A673 (cell line): ENCODE measurements around the gene ZSWIM8. TPM values are rescaled to one million over a fixed set of nuclear protein-coding genes. Genes with fewer than 3 reads are reported as not detected.

Experiments
- BruUV-seq: library from RNA; stranded (reverse); fragments of 400-500 nt; replicated peaks from 2 replicates; lab custom pipeline; 2021; lab: Mats Ljungman, UMichigan
- CTCF ChIA-PET: fragments of 300-600 bp; sonication (Branson Sonifier 250); formaldehyde crosslinking; loops from one replicate; lab custom pipeline; 2022; ENCODE audit warnings: antibody characterized with exemption; lab: Charles Lee
- POLR2A ChIA-PET: fragments of 300-600 bp; sonication (Branson Sonifier 250); formaldehyde crosslinking; loops from one replicate; lab custom pipeline; 2022; ENCODE audit warnings: antibody characterized with exemption; ENCODE audit not compliant: low non-redundant PET; lab: Charles Lee
- DNase-seq: peaks from one replicate; pipeline ENCODE4 v3.0.0-alpha.2; 2015; ENCODE audit warnings: low spot score
- H3K27ac ChIP-seq: fragments of 200-600 bp; sonication (generic); 2 replicates; pipeline ENCODE4 v1.5.1; 2016; ENCODE audit warnings: mixed run types, low read depth, mild to moderate bottlenecking, mixed read lengths, antibody characterized with exemption, low read length; ENCODE audit not compliant: poor library complexity, severe bottlenecking
- H3K27me3 ChIP-seq: fragments of 200-600 bp; sonication (generic); replicated peaks from 2 replicates; pipeline ENCODE4 v1.6.1; 2017; ENCODE audit warnings: mixed run types, low read depth, mild to moderate bottlenecking, mixed read lengths, antibody characterized with exemption, low read length; ENCODE audit not compliant: insufficient read depth, poor library complexity
- H3K36me3 ChIP-seq: fragments of 200-600 bp; sonication (generic); 2 replicates; pipeline ENCODE4 v1.6.1; 2016; ENCODE audit warnings: mixed run types, mild to moderate bottlenecking, mixed read lengths, antibody characterized with exemption, low read length; ENCODE audit not compliant: insufficient read depth, poor library complexity, severe bottlenecking
- H3K4me1 ChIP-seq: fragments of 200-600 bp; sonication (generic); 2 replicates; pipeline ENCODE4 v1.6.1; 2017; ENCODE audit warnings: mixed run types, mild to moderate bottlenecking, mixed read lengths, antibody characterized with exemption, low read length; ENCODE audit not compliant: insufficient read depth, poor library complexity, severe bottlenecking
- H3K4me3 ChIP-seq: fragments of 200-600 bp; sonication (generic); 2 replicates; pipeline ENCODE4 v1.5.1; 2016; ENCODE audit warnings: low read depth, mixed run types, mild to moderate bottlenecking, mixed read lengths, low read length; ENCODE audit not compliant: poor library complexity, severe bottlenecking
- H3K9me3 ChIP-seq: fragments of 200-600 bp; sonication (generic); 2 replicates; pipeline ENCODE4 v1.6.1; 2016; ENCODE audit warnings: mixed run types, low read depth, mild to moderate bottlenecking, mixed read lengths, antibody characterized with exemption, low read length; ENCODE audit not compliant: poor library complexity, severe bottlenecking
- CTCF ChIP-seq: fragments of 300-800, 200-600 bp; sonication (generic); conservative IDR thresholded peaks from 2 replicates; pipeline ENCODE4 v1.5.1; 2017; ENCODE audit warnings: low read depth, mild to moderate bottlenecking, antibody characterized with exemption, low read length, moderate library complexity, mixed read lengths
- EZH2 ChIP-seq: fragments of 200-600 bp; sonication (generic); IDR thresholded peaks from 2 replicates; pipeline ENCODE4 v1.6.1; 2017; ENCODE audit warnings: borderline replicate concordance, low read depth, mild to moderate bottlenecking, mixed read lengths, antibody characterized with exemption, low read length; ENCODE audit not compliant: poor library complexity, severe bottlenecking
- intact Hi-C: fragments of 100-400 bp; cut with micrococcal nuclease; formaldehyde crosslinking; loops from one replicate; pipeline ENCODE4 v1.10.0; 2022; ENCODE audit not compliant: unreplicated experiment
- total RNA-seq: library from RNA; stranded (reverse); gene quantifications from 2 replicates; pipeline ENCODE4 v1.2.3, GENCODE V29; 2021

The ZSWIM8 gene
- total RNA-seq, 1 experiment from 2014 or later, result 71.3 TPM

GRCh38 chr10:73788864-73789658 lies 3.7 kb downstream of the ZSWIM8 start:
- TF ChIP-seq EZH2 (no peak), CTCF (no peak)
- BruUV-seq, result no TSS peak
- ChIA-PET POLR2A (no interaction called here), CTCF (no interaction called here)
- H3K27ac ChIP-seq, result no peak overlapping the region
- H3K9me3 ChIP-seq, result no peaks in the 10 kb centered on the region
- H3K4me3 ChIP-seq, result no peak overlapping the region
- no peak for DNase-seq
- peaks cover 3% of the 10 kb centered on the region for H3K4me1 ChIP-seq
- no peaks in the 10 kb centered on the region for H3K27me3 ChIP-seq
- intact Hi-C loops, result no loop called here
- H3K36me3 ChIP-seq, result peaks cover 23% of the 10 kb centered on the region

- intact Hi-C loops, result no loop called here
- Histone ChIP-seq H3K4me1 (peaks cover 3% of the 10 kb centered on the region), H3K9me3 (no peaks in the 10 kb centered on the region), H3K27me3 (no peaks in the 10 kb centered on the region), H3K4me3 (no peak overlapping the region), H3K36me3 (peaks cover 28% of the 10 kb centered on the region), H3K27ac (no peak overlapping the region)
- no peak for TF ChIP-seq CTCF
- no peak for TF ChIP-seq EZH2
- no TSS peak for BruUV-seq
- CTCF ChIA-PET, result no interaction called here
- POLR2A ChIA-PET, result no interaction called here
- no peak for DNase-seq
Measured at GRCh38 chr10:73789659-73790055, 4.3 kb downstream of the ZSWIM8 start.

GRCh38 chr10:73790886-73791625 lies 5.7 kb downstream of the ZSWIM8 start:
- Histone ChIP-seq H3K9me3 (no peaks in the 10 kb centered on the region), H3K4me1 (peaks cover 3% of the 10 kb centered on the region), H3K36me3 (peaks cover 36% of the 10 kb centered on the region), H3K27me3 (no peaks in the 10 kb centered on the region), H3K4me3 (no peak overlapping the region), H3K27ac (no peak overlapping the region)
- no peak for TF ChIP-seq CTCF
- no peak for TF ChIP-seq EZH2
- intact Hi-C loops, result no loop called here
- DNase-seq, result no peak
- ChIA-PET CTCF (no interaction called here), POLR2A (no interaction called here)
- no TSS peak for BruUV-seq
